Measurements from ENCODE around the gene BRPF3.

The BRPF3 gene

GRCh38 chr6:36268478-36269275 is 72.1 kb downstream of the BRPF3 start:
- no peak for DNase-seq (ENCODE audit: low read depth in 3 of 3)

- DNase-seq (ENCODE audit: low read depth in 3 of 3) = no peak
Measured at GRCh38 chr6:36269834-36270705, 73.5 kb downstream of the BRPF3 start, which contains the start of gene PNPLA1. PNPLA1 (plus strand) TSS chr6:36270060; CDS start chr6:36270460, 400 bp downstream.

GRCh38 chr6:36272234-36272633 is 75.7 kb downstream of the BRPF3 start:
- DNase-seq (ENCODE audit: low read depth in 3 of 3) = no peak

GRCh38 chr6:36273067-36273466 is 76.5 kb downstream of the BRPF3 start:
- no peak for DNase-seq (ENCODE audit: low read depth in 3 of 3)

GRCh38 chr6:36273802-36274514 is 77.4 kb downstream of the BRPF3 start:
- DNase-seq (ENCODE audit: low read depth in 3 of 3) = no peak

- no peak for DNase-seq (ENCODE audit: low read depth in 3 of 3)
Measured at GRCh38 chr6:36276581-36277536, 80.3 kb downstream of the BRPF3 start.

- DNase-seq (ENCODE audit: low read depth in 3 of 3) = no peak
Measured at GRCh38 chr6:36277946-36278470, 81.5 kb downstream of the BRPF3 start.

- no peak for DNase-seq (ENCODE audit: low read depth in 3 of 3)
Measured at GRCh38 chr6:36280467-36280866, 83.9 kb downstream of the BRPF3 start.

- no peak for DNase-seq (ENCODE audit: low read depth in 3 of 3)
Measured at GRCh38 chr6:36280983-36281382, 84.4 kb downstream of the BRPF3 start.

All from stimulated activated CD4-positive, alpha-beta T cell treated with anti-CD3 and anti-CD28 coated beads, TNF-alpha, amount 100 ng/mL, for 48 hours (primary cell).